ENCODE results near the gene CIAO3.
"Not testable (repeated sequence)": the region's sequence is repeated elsewhere in the genome, so short reads cannot be mapped to it uniquely, and the experiment has no call there.

CIAO3 gene

GRCh38 chr16:712740-713250 lies 28.0 kb downstream of the CIAO3 start:
- not testable (repeated sequence) for H3K4ac ChIP-seq (ENCODE audit: low read length); H2AFZ ChIP-seq (ENCODE audit: low read length); H3K23ac ChIP-seq (ENCODE audit: low read depth, low read length, poor library complexity); H2BK12ac ChIP-seq (ENCODE audit: low read length); DNase-seq (ENCODE audit: low spot score); H3K9me3 ChIP-seq (replicated peaks in 1 of 2; ENCODE audit: control insufficient read depth in 2 of 2, insufficient read depth in 1 of 2, low read depth in 1 of 2, low read length in 2 of 2); H4K91ac ChIP-seq (ENCODE audit: low read depth, low read length, poor library complexity); H3K4me3 ChIP-seq (ENCODE audit: low read length in 2 of 2); H4K8ac ChIP-seq (ENCODE audit: low read depth, low read length); H3K14ac ChIP-seq (ENCODE audit: low read length); H3K9ac ChIP-seq (ENCODE audit: low read depth, low read length, poor library complexity); H2BK5ac ChIP-seq (ENCODE audit: low read length); H3K4me2 ChIP-seq (ENCODE audit: insufficient read depth, low read length, poor library complexity, severe bottlenecking); H3K18ac ChIP-seq (ENCODE audit: low read length); H2BK120ac ChIP-seq (ENCODE audit: low read depth, low read length); H3K27ac ChIP-seq (replicated peaks; ENCODE audit: low read length); H2BK15ac ChIP-seq (ENCODE audit: low read length); H2AK5ac ChIP-seq (ENCODE audit: low read depth, low read length)
- Histone ChIP-seq H3K27me3 (ENCODE audit: control insufficient read depth in 3 of 3, insufficient read depth in 3 of 3, low read depth in 1 of 3, low read length in 3 of 3) (peaks cover 0 to 23% (median 5%) of the 10 kb centered on the region in 3 experiments), H3K36me3 (replicated peaks in 1 of 2; ENCODE audit: control insufficient read depth in 2 of 2, insufficient read depth in 2 of 2, low read length in 2 of 2) (peaks cover 11 to 15% of the 10 kb centered on the region in 2 donors), H3K4me1 (ENCODE audit: control insufficient read depth in 2 of 2, insufficient read depth in 1 of 2, low read depth in 1 of 2, low read length in 2 of 2) (peaks cover 42 to 55% of the 10 kb centered on the region in 2 donors), H3K79me1 (ENCODE audit: low read depth, low read length) (peaks cover 18% of the 10 kb centered on the region)
- WGBS, 2 donors (ENCODE audit: extremely low coverage in 2 of 2, insufficient read length in 2 of 2, insufficient replicate concordance in 1 of 2): no CpG with 5 or more reads among the region's 13 CpGs

GRCh38 chr16:711548-712320 lies 29.1 kb downstream of the CIAO3 start:
- H3K79me1 ChIP-seq (ENCODE audit: low read depth, low read length): peaks cover 12% of the 10 kb centered on the region
- no peaks in the 10 kb centered on the region for H3K9me3 ChIP-seq (replicated peaks in 1 of 2; ENCODE audit: control insufficient read depth in 2 of 2, insufficient read depth in 1 of 2, low read depth in 1 of 2, low read length in 2 of 2)
- peak overlapping the region; percentile 100 for H2AK5ac ChIP-seq (ENCODE audit: low read depth, low read length)
- no peak overlapping the region for H3K27ac ChIP-seq (replicated peaks; ENCODE audit: low read length)
- no CpG with 5 or more reads among the region's 25 CpGs for WGBS, 2 donors (ENCODE audit: extremely low coverage in 2 of 2, insufficient read length in 2 of 2, insufficient replicate concordance in 1 of 2)
- no peak overlapping the region for H3K4me3 ChIP-seq (ENCODE audit: low read length in 2 of 2)
- peaks cover 31 to 50% of the 10 kb centered on the region in 2 donors for H3K4me1 ChIP-seq (ENCODE audit: control insufficient read depth in 2 of 2, insufficient read depth in 1 of 2, low read depth in 1 of 2, low read length in 2 of 2)
- no peak overlapping the region for H2BK12ac ChIP-seq (ENCODE audit: low read length)
- H2BK5ac ChIP-seq (ENCODE audit: low read length): no peak overlapping the region
- peak overlapping the region; percentile 2 for H3K18ac ChIP-seq (ENCODE audit: low read length)
- no peak overlapping the region for H2AFZ ChIP-seq (ENCODE audit: low read length)
- no peak for DNase-seq (ENCODE audit: low spot score)
- peaks cover 2 to 4% of the 10 kb centered on the region in 2 donors for H3K36me3 ChIP-seq (replicated peaks in 1 of 2; ENCODE audit: control insufficient read depth in 2 of 2, insufficient read depth in 2 of 2, low read length in 2 of 2)
- no peak overlapping the region for H4K8ac ChIP-seq (ENCODE audit: low read depth, low read length)
- H3K27me3 ChIP-seq (ENCODE audit: control insufficient read depth in 3 of 3, insufficient read depth in 3 of 3, low read depth in 1 of 3, low read length in 3 of 3): peaks cover 3 to 34% (median 13%) of the 10 kb centered on the region in 3 experiments
- no peak overlapping the region for H4K91ac ChIP-seq (ENCODE audit: low read depth, low read length, poor library complexity)
- H3K4me2 ChIP-seq (ENCODE audit: insufficient read depth, low read length, poor library complexity, severe bottlenecking): no peak overlapping the region
- no peak overlapping the region for H2BK120ac ChIP-seq (ENCODE audit: low read depth, low read length)
- H3K14ac ChIP-seq (ENCODE audit: low read length): no peak overlapping the region
- peak overlapping the region; percentile 99 for H2BK15ac ChIP-seq (ENCODE audit: low read length)
- peak overlapping the region; percentile 80 for H3K23ac ChIP-seq (ENCODE audit: low read depth, low read length, poor library complexity)
- no peak overlapping the region for H3K4ac ChIP-seq (ENCODE audit: low read length)
- no peak overlapping the region for H3K9ac ChIP-seq (ENCODE audit: low read depth, low read length, poor library complexity)

- Histone ChIP-seq H3K23ac (ENCODE audit: low read depth, low read length, poor library complexity) (peak overlapping the region; percentile 99), H3K14ac (ENCODE audit: low read length) (peak overlapping the region; percentile 71), H3K4ac (ENCODE audit: low read length) (peak overlapping the region; percentile 38), H3K18ac (ENCODE audit: low read length) (peak overlapping the region; percentile 91), H3K27me3 (ENCODE audit: control insufficient read depth in 3 of 3, insufficient read depth in 3 of 3, low read depth in 1 of 3, low read length in 3 of 3) (peaks cover 8 to 40% (median 15%) of the 10 kb centered on the region in 3 experiments), H3K79me1 (ENCODE audit: low read depth, low read length) (peaks cover 8% of the 10 kb centered on the region), H2BK15ac (ENCODE audit: low read length) (peak overlapping the region; percentile 99), H3K9me3 (replicated peaks in 1 of 2; ENCODE audit: control insufficient read depth in 2 of 2, insufficient read depth in 1 of 2, low read depth in 1 of 2, low read length in 2 of 2) (no peaks in the 10 kb centered on the region), H2BK12ac (ENCODE audit: low read length) (peak overlapping the region; percentile 86), H3K27ac (replicated peaks; ENCODE audit: low read length) (no peak overlapping the region), H3K36me3 (replicated peaks in 1 of 2; ENCODE audit: control insufficient read depth in 2 of 2, insufficient read depth in 2 of 2, low read length in 2 of 2) (no peaks in the 10 kb centered on the region), H3K4me1 (ENCODE audit: control insufficient read depth in 2 of 2, insufficient read depth in 1 of 2, low read depth in 1 of 2, low read length in 2 of 2) (peaks cover 27 to 51% of the 10 kb centered on the region in 2 donors), H4K8ac (ENCODE audit: low read depth, low read length) (no peak overlapping the region), H3K4me3 (ENCODE audit: low read length in 2 of 2) (peak overlapping the region in 1 of 2 donors; percentile 16), H4K91ac (ENCODE audit: low read depth, low read length, poor library complexity) (no peak overlapping the region), H2BK5ac (ENCODE audit: low read length) (peak overlapping the region; percentile 82), H3K9ac (ENCODE audit: low read depth, low read length, poor library complexity) (peak overlapping the region; percentile 84), H3K4me2 (ENCODE audit: insufficient read depth, low read length, poor library complexity, severe bottlenecking) (no peak overlapping the region), H2AK5ac (ENCODE audit: low read depth, low read length) (peak overlapping the region; percentile 100), H2AFZ (ENCODE audit: low read length) (no peak overlapping the region), H2BK120ac (ENCODE audit: low read depth, low read length) (peak overlapping the region; percentile 93)
- no CpG with 5 or more reads among the region's 12 CpGs for WGBS, 2 donors (ENCODE audit: extremely low coverage in 2 of 2, insufficient read length in 2 of 2, insufficient replicate concordance in 1 of 2)
- no peak for DNase-seq (ENCODE audit: low spot score)
These were observed 29.7 kb downstream of the CIAO3 start for GRCh38 chr16:711084-711483.

GRCh38 chr16:710500-711075 lies 30.2 kb downstream of the CIAO3 start:
- H3K4me1 ChIP-seq (ENCODE audit: control insufficient read depth in 2 of 2, insufficient read depth in 1 of 2, low read depth in 1 of 2, low read length in 2 of 2): peaks cover 27 to 51% of the 10 kb centered on the region in 2 donors
- peak overlapping the region; percentile 68 for H2AFZ ChIP-seq (ENCODE audit: low read length)
- peak overlapping the region; percentile 99 for H2BK15ac ChIP-seq (ENCODE audit: low read length)
- DNase-seq (ENCODE audit: low spot score): no peak
- peak overlapping the region; percentile 91 for H3K18ac ChIP-seq (ENCODE audit: low read length)
- H2AK5ac ChIP-seq (ENCODE audit: low read depth, low read length): peak overlapping the region; percentile 100
- no peak overlapping the region for H4K91ac ChIP-seq (ENCODE audit: low read depth, low read length, poor library complexity)
- no peak overlapping the region for H4K8ac ChIP-seq (ENCODE audit: low read depth, low read length)
- peak overlapping the region; percentile 71 for H3K14ac ChIP-seq (ENCODE audit: low read length)
- no peaks in the 10 kb centered on the region for H3K9me3 ChIP-seq (replicated peaks in 1 of 2; ENCODE audit: control insufficient read depth in 2 of 2, insufficient read depth in 1 of 2, low read depth in 1 of 2, low read length in 2 of 2)
- peak overlapping the region; percentile 82 for H2BK5ac ChIP-seq (ENCODE audit: low read length)
- peak overlapping the region; percentile 99 for H3K23ac ChIP-seq (ENCODE audit: low read depth, low read length, poor library complexity)
- WGBS, 2 donors (ENCODE audit: extremely low coverage in 2 of 2, insufficient read length in 2 of 2, insufficient replicate concordance in 1 of 2): no CpG with 5 or more reads among the region's 21 CpGs
- peak overlapping the region; percentile 84 for H3K9ac ChIP-seq (ENCODE audit: low read depth, low read length, poor library complexity)
- peak overlapping the region; percentile 38 for H3K4ac ChIP-seq (ENCODE audit: low read length)
- peaks cover 6% of the 10 kb centered on the region for H3K79me1 ChIP-seq (ENCODE audit: low read depth, low read length)
- peak overlapping the region; percentile 93 for H2BK120ac ChIP-seq (ENCODE audit: low read depth, low read length)
- peaks cover 8 to 43% (median 15%) of the 10 kb centered on the region in 3 experiments for H3K27me3 ChIP-seq (ENCODE audit: control insufficient read depth in 3 of 3, insufficient read depth in 3 of 3, low read depth in 1 of 3, low read length in 3 of 3)
- no peaks in the 10 kb centered on the region for H3K36me3 ChIP-seq (replicated peaks in 1 of 2; ENCODE audit: control insufficient read depth in 2 of 2, insufficient read depth in 2 of 2, low read length in 2 of 2)
- peak overlapping the region in 1 of 2 donors; percentile 31 for H3K4me3 ChIP-seq (ENCODE audit: low read length in 2 of 2)
- no peak overlapping the region for H3K4me2 ChIP-seq (ENCODE audit: insufficient read depth, low read length, poor library complexity, severe bottlenecking)
- H3K27ac ChIP-seq (replicated peaks; ENCODE audit: low read length): peak overlapping the region; percentile 63
- H2BK12ac ChIP-seq (ENCODE audit: low read length): peak overlapping the region; percentile 86
